Astrocyte (in vitro differentiated cells and primary cell): ENCODE results near the gene MICAL2. TPM values are rescaled to one million over a fixed set of nuclear protein-coding genes. Genes with fewer than 3 reads are reported as not detected.

Experiments
- DNase-seq: peaks from one replicate; pipeline ENCODE4 v3.0.0-alpha.2; 2010; ENCODE audit warnings: low read depth
- FAIRE-seq: peaks from 2 replicates; lab custom pipeline; 2011; peaks lifted over from hg19 to GRCh38; lab: Jason Lieb, UNC
- H2AFZ ChIP-seq: 2 replicates; pipeline ENCODE4 v1.6.0; 2012; ENCODE audit warnings: low read depth, low read length, inconsistent platforms
- H3K27ac ChIP-seq: 2 replicates; pipeline ENCODE4 v1.5.1; 2011; ENCODE audit warnings: low read depth, low read length, inconsistent platforms
- H3K27me3 ChIP-seq: 2 replicates; pipeline ENCODE4 v1.6.0; 2011; ENCODE audit warnings: low read length, inconsistent platforms; ENCODE audit not compliant: insufficient read depth
- H3K36me3 ChIP-seq: 2 replicates; pipeline ENCODE4 v1.5.1; 2011; ENCODE audit warnings: low read length, inconsistent platforms; ENCODE audit not compliant: insufficient read depth
- H3K4me1 ChIP-seq: 2 replicates; pipeline ENCODE4 v1.5.1; 2011; ENCODE audit warnings: low read length, inconsistent platforms; ENCODE audit not compliant: insufficient read depth
- H3K4me2 ChIP-seq: 2 replicates; pipeline ENCODE4 v1.6.0; 2012; ENCODE audit warnings: low read length, inconsistent platforms
- H3K4me3 ChIP-seq: 2 replicates; pipeline ENCODE4 v1.5.1; 2011; ENCODE audit warnings: low read depth, mild to moderate bottlenecking, low read length, inconsistent platforms; ENCODE audit not compliant: insufficient read depth
- H3K79me2 ChIP-seq: 2 replicates; pipeline ENCODE4 v1.6.0; 2012; ENCODE audit warnings: mild to moderate bottlenecking, low read length, inconsistent platforms; ENCODE audit not compliant: insufficient read depth
- H3K9ac ChIP-seq: 2 replicates; pipeline ENCODE4 v1.6.0; 2012; ENCODE audit warnings: mild to moderate bottlenecking, low read length, inconsistent platforms
- H3K9me3 ChIP-seq: 2 replicates; pipeline ENCODE4 v1.5.1; 2012; ENCODE audit warnings: low read depth, mild to moderate bottlenecking, low read length, inconsistent platforms; ENCODE audit not compliant: insufficient read depth
- H4K20me1 ChIP-seq: 2 replicates; pipeline ENCODE4 v1.6.0; 2012; ENCODE audit warnings: low read length, inconsistent platforms; ENCODE audit not compliant: insufficient read depth
- H3K27ac Mint-ChIP-seq: one replicate; pipeline ENCODE4 v1.8.0; 2021; ENCODE audit warnings: mild to moderate bottlenecking, mixed read lengths; ENCODE audit not compliant: unreplicated experiment
- H3K27me3 Mint-ChIP-seq: one replicate; pipeline ENCODE4 v1.8.0; 2021; ENCODE audit warnings: low read depth, mixed read lengths; ENCODE audit not compliant: unreplicated experiment
- H3K36me3 Mint-ChIP-seq: one replicate; pipeline ENCODE4 v1.8.0; 2021; ENCODE audit warnings: low read depth, mixed read lengths; ENCODE audit not compliant: unreplicated experiment
- H3K4me1 Mint-ChIP-seq: one replicate; pipeline ENCODE4 v1.8.0; 2021; ENCODE audit warnings: low read depth, mixed read lengths; ENCODE audit not compliant: unreplicated experiment
- H3K4me3 Mint-ChIP-seq: one replicate; pipeline ENCODE4 v1.8.0; 2021; ENCODE audit warnings: mild to moderate bottlenecking, moderate library complexity, mixed read lengths; ENCODE audit not compliant: unreplicated experiment
- H3K9me3 Mint-ChIP-seq: one replicate; pipeline ENCODE4 v1.8.0; 2021; ENCODE audit warnings: mild to moderate bottlenecking, mixed read lengths; ENCODE audit not compliant: unreplicated experiment
- EZH2 ChIP-seq: IDR thresholded peaks from 2 replicates; pipeline ENCODE4 v1.6.1; 2012; ENCODE audit warnings: mild to moderate bottlenecking, low read length, inconsistent platforms; ENCODE audit not compliant: insufficient read depth
- total RNA-seq: library from RNA; stranded (reverse); gene quantifications from 2 replicates; pipeline ENCODE4 v1.2.1, GENCODE V29; 2021
- TF ChIP-seq, protein P1 (sequence below): IDR thresholded peaks from 2 replicates; pipeline ENCODE4 v1.5.1; 2011; ENCODE audit warnings: low read depth, mild to moderate bottlenecking, inconsistent platforms, low read length, moderate library complexity; ENCODE audit not compliant: insufficient read depth

MICAL2 gene
- total RNA-seq, 1 donor from 2014 or later: 357 TPM

DNA sequence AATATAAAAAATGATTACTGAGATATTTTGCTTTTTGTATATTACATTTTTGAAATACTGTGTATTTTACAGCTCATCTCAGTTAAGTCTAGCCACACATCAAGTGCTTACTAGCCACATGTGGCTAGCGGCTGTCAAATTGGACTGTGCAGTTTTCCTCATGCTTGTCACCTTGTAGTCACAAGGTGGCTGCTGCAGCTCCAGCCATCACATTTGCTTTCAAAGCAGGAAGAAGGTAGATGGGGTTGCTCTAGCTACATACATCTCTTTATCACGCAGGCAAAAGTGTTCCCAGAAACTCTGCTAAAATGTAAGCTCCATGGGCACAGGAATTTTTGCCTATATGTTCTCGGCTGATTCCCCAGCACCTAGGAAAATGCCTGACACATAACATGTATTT, 61.5 kb downstream of the MICAL2 start:
- Histone ChIP-seq H3K9me3 (no peaks in the 10 kb centered on the region), H4K20me1 (no peaks in the 10 kb centered on the region), H2AFZ (no peak overlapping the region), H3K9ac (peak overlapping the region; percentile 19), H3K4me2 (no peak overlapping the region), H3K27me3 (no peaks in the 10 kb centered on the region), H3K27ac (peak overlapping the region; percentile 48), H3K4me3 (no peak overlapping the region), H3K36me3 (peaks cover 49% of the 10 kb centered on the region), H3K79me2 (peaks cover 79% of the 10 kb centered on the region), H3K4me1 (peaks cover 57% of the 10 kb centered on the region)
- Mint-ChIP-seq H3K36me3 (peaks cover 32% of the 10 kb centered on the region), H3K4me1 (peaks cover 54% of the 10 kb centered on the region), H3K27ac (no peak overlapping the region), H3K4me3 (no peak overlapping the region), H3K9me3 (no peaks in the 10 kb centered on the region), H3K27me3 (no peaks in the 10 kb centered on the region)
- TF ChIP-seq, protein P1, sequence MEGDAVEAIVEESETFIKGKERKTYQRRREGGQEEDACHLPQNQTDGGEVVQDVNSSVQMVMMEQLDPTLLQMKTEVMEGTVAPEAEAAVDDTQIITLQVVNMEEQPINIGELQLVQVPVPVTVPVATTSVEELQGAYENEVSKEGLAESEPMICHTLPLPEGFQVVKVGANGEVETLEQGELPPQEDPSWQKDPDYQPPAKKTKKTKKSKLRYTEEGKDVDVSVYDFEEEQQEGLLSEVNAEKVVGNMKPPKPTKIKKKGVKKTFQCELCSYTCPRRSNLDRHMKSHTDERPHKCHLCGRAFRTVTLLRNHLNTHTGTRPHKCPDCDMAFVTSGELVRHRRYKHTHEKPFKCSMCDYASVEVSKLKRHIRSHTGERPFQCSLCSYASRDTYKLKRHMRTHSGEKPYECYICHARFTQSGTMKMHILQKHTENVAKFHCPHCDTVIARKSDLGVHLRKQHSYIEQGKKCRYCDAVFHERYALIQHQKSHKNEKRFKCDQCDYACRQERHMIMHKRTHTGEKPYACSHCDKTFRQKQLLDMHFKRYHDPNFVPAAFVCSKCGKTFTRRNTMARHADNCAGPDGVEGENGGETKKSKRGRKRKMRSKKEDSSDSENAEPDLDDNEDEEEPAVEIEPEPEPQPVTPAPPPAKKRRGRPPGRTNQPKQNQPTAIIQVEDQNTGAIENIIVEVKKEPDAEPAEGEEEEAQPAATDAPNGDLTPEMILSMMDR: no peak
- no peak for TF ChIP-seq EZH2
- FAIRE-seq (no peak), DNase-seq (no peak)

DNA sequence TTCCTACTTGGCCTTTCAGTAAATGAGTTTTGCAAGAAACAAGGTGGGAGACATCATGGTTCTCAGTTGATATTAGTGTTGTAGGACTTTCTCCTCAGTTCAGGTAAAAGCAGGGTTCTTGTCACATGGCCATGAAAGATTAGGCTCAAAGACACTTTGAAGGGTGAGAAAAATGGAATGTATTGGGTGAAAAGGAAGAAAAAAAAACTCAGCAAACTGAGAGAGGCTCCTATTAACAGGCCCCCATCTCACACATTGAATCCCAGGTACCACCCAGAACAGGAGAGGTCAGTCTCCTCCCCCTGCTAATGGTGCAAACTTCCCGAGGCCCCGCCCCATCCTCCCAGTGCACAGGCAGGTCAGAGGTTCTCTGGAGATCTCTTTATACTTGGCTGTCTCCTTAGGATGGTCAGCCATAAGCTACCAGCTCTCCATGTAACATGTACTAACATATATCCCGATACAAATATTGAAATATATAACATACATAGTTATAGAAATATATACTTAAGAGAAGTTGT, 62.2 kb downstream of the MICAL2 start:
- H3K36me3 ChIP-seq: peaks cover 51% of the 10 kb centered on the region

GRCh38 chr11:12173111-12173510, 62.7 kb downstream of the MICAL2 start:
- Histone ChIP-seq H3K27ac (peak overlapping the region; percentile 99), H3K4me2 (no peak overlapping the region), H3K27me3 (no peaks in the 10 kb centered on the region), H4K20me1 (no peaks in the 10 kb centered on the region), H3K4me1 (peaks cover 51% of the 10 kb centered on the region), H3K4me3 (no peak overlapping the region), H3K36me3 (peaks cover 46% of the 10 kb centered on the region), H3K9me3 (no peaks in the 10 kb centered on the region), H3K79me2 (peaks cover 82% of the 10 kb centered on the region), H2AFZ (no peak overlapping the region), H3K9ac (peak overlapping the region; percentile 58)
- Mint-ChIP-seq H3K9me3 (no peaks in the 10 kb centered on the region), H3K4me1 (peaks cover 55% of the 10 kb centered on the region), H3K27me3 (no peaks in the 10 kb centered on the region), H3K4me3 (no peak overlapping the region), H3K36me3 (peaks cover 29% of the 10 kb centered on the region), H3K27ac (peak overlapping the region; percentile 16)
- FAIRE-seq (no peak), DNase-seq (no peak)
- TF ChIP-seq, protein P1: no peak
- TF ChIP-seq EZH2: no peak

More for the DNA sequence above, 62.2 kb downstream of the MICAL2 start:
- Histone ChIP-seq H3K27ac (peak overlapping the region; percentile 48), H3K79me2 (peaks cover 81% of the 10 kb centered on the region), H3K27me3 (no peaks in the 10 kb centered on the region), H3K4me1 (peaks cover 51% of the 10 kb centered on the region), H3K4me2 (no peak overlapping the region), H3K9me3 (no peaks in the 10 kb centered on the region), H2AFZ (no peak overlapping the region), H3K9ac (peak overlapping the region; percentile 19), H4K20me1 (no peaks in the 10 kb centered on the region), H3K4me3 (no peak overlapping the region)
- Mint-ChIP-seq H3K27me3 (no peaks in the 10 kb centered on the region), H3K9me3 (no peaks in the 10 kb centered on the region), H3K27ac (no peak overlapping the region), H3K36me3 (peaks cover 29% of the 10 kb centered on the region), H3K4me1 (peaks cover 53% of the 10 kb centered on the region), H3K4me3 (no peak overlapping the region)
- DNase-seq (no peak), FAIRE-seq (no peak)
- TF ChIP-seq EZH2: no peak
- TF ChIP-seq, protein P1: no peak
